ENCODE data around the gene IRAK1. TPM values are rescaled to one million over a fixed set of nuclear protein-coding genes. Genes with fewer than 3 reads are reported as not detected.
A peak's percentile ranks its signal among the peaks of the same experiment; 100 is the strongest.

IRAK1 gene
- total and polyA plus RNA-seq, 9 of the 15 experiments (the other 6 are each of a cell fraction or from before 2014, with no cell fraction given): 11.6 to 261 (median 91.6) TPM

- no peak for TF ChIP-seq ZBTB40 (IDR thresholded peaks at IDR 0.05)
- no peak for TF ChIP-seq ZBTB40 (CRISPR knock-in tag; IDR thresholded peaks at IDR 0.05)
- TF ChIP-seq CSDE1 (IDR thresholded peaks at IDR 0.05): peak in 1 of 2 experiments; percentile 95; a peak in 2 of 4 replicates
- peak; percentile 50; the same call in 1 of the 2 replicates for TF ChIP-seq GTF2A2 (tag; IDR thresholded peaks at IDR 0.05)
- TF ChIP-seq DMBX1 (CRISPR knock-in tag; IDR thresholded peaks at IDR 0.05; ENCODE audit: borderline replicate concordance): peak; percentile 59; the same call in 1 of the 2 replicates
- TF ChIP-seq TRIM25 (IDR thresholded peaks at IDR 0.05; ENCODE audit: borderline replicate concordance): no peak
- peak; percentile 52 for TF ChIP-seq SPI1 (IDR thresholded peaks at IDR 0.05; ENCODE audit: borderline replicate concordance, low read depth, low read length)
- TF ChIP-seq HINFP (tag; conservative IDR thresholded peaks at IDR 0.05; ENCODE audit: low read depth): peak; percentile 34; the same call in 1 of the 2 replicates
Observed at GRCh38 chrX:153971450-153972367, 48.0 kb downstream of the IRAK1 start, which contains the start of gene HCFC1 (continued).
